GM18508 (cell line): ENCODE results near the gene PHACTR1.

Source experiments
- ATAC-seq: cut with Tn5 transposase; IDR thresholded peaks from one replicate; pipeline ENCODE4 v1.9.1; 2021; ENCODE audit warnings: moderate number of reproducible peaks; ENCODE audit not compliant: insufficient read depth, unreplicated experiment

Gene PHACTR1

DNA sequence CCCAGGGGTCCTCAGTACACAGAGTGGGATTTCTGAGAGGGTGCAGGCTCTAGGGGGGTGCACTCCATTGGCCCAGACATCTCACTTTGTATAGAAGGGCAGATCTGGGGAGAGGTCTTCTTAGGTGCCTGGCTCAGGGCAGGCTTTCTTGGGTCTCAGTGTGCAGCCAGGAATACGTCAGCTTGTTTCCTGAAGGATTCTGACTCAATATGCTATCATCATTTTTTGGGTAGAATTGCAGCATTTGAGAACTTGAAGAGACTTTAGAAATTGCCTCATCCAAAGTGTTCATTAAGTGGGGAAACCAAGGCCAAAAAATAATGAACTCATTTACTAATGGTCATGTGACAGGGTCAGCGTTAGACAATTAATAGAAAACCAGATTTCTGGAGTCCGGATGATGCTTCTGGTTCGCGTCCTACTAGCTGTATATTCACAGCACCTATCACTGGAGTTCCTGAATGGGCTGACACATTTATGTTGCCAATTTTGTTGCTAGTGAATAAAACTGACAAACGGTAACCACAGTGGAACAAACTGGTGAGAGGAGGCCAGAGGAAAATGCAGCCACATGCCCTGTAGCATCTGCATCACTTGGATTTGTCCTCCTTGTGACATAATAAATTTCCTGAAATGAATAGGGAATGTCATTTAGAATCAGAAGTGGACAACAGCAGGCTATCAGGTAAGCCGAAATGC lies 372.9 kb downstream of the PHACTR1 start:
- ATAC-seq, result no peak

DNA sequence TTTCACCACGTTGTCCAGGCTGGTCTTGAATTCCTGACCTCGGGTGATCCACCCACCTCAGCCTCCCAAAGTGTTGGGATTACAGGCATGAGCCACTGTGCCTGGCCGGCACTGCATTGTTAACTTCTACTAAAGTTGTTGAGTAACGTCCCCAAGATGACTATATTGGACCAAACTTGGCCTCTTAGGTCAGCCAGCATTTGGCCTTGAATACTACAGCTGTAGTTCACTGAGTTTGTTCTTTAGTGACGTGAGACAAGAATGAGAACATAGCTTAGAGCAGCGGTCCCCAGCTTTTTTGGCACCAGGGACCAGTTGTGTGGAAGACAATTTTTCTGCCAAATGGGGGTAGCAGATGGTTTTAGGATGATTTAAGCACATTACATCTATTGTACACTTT lies 374.6 kb downstream of the PHACTR1 start:
- ATAC-seq, result no peak

- ATAC-seq, result no peak
These were observed 378.3 kb downstream of the PHACTR1 start for GRCh38 chr6:13094781-13095425.

GRCh38 chr6:13096084-13096483 lies 379.5 kb downstream of the PHACTR1 start:
- no peak for ATAC-seq

DNA sequence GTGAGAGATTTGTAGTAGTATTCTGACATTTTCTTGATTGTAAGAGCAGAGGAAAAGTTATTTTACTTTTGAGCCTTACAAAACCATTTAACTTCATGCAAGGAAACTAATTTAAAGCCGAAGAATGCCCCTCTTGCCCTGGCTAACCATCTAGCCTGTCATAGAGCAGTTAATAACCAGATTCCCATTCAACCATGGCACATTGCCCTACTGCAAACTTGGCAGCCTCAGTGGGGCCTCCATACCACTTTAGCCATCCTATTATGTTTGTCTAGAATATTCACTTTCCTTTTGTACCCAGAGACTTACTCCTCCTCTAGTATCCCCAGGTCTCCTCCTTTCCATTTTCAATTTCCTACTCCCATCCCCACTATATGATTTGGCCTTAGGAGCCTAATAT lies 380.9 kb downstream of the PHACTR1 start:
- no peak for ATAC-seq

GRCh38 chr6:13098006-13098405 lies 381.4 kb downstream of the PHACTR1 start:
- ATAC-seq, result no peak

GRCh38 chr6:13098793-13099570 lies 382.4 kb downstream of the PHACTR1 start:
- no peak for ATAC-seq

GRCh38 chr6:13099771-13100170 lies 383.2 kb downstream of the PHACTR1 start:
- ATAC-seq, result no peak

DNA sequence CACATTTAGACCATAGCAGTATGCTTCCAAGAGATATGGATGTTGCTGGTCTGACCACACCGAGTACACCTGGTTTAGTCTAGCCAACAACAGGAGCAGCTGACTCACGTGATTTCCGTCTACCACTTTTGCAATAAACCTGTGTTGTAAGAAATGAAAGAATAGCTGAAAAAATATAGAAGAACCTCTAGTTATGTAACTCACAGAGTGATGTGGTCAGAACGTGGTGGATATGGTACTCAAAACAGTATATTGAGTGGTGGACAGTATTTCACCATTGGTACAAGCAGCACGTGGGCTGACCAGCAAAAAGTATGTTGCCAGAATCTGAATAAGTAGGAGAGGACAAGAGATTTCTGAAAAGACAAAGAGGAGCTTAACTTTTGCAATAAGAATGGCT lies 384.8 kb downstream of the PHACTR1 start:
- ATAC-seq, result no peak

DNA sequence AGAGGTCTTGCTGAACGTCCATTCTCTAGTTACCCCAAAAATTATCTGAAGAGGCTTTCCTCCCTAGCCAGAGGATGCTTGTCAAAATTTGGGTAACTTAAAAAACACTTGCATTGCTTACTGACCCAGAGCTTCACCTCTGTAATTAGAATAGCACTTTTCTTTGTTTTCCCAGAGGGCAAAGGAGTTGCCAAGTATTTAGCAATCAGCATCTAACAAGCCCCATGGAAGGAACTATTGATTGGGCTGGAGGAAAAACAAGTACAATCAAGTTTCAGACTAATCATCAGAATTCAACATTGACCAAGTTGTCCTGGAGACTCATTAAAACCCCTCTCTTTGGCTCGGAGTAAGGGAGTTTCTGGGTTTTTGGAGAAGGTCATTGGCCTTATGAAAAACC lies 385.4 kb downstream of the PHACTR1 start:
- ATAC-seq, result no peak

DNA sequence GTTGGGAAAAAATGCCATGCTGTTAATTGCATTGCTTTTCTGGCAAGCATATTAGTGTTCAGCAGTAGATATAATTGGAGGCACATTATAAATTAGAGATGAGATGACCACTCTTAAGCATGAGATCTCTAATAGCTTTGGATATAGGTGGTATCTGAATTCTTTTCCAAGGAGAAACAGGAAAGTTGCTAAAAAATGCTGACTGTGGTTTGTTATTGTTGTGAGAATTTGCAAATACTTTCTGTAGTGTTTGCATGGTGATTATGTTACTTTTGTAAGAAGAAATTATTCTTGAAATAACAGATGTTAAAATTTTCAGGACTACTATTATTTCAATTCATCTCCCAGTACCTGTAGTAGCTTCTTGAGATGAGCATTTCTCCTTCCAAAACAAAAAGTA lies 386.6 kb downstream of the PHACTR1 start:
- ATAC-seq, result no peak

- ATAC-seq, result no peak
These were observed 388.6 kb downstream of the PHACTR1 start for GRCh38 chr6:13105139-13105538.

GRCh38 chr6:13112921-13113320 lies 396.4 kb downstream of the PHACTR1 start:
- no peak for ATAC-seq

DNA sequence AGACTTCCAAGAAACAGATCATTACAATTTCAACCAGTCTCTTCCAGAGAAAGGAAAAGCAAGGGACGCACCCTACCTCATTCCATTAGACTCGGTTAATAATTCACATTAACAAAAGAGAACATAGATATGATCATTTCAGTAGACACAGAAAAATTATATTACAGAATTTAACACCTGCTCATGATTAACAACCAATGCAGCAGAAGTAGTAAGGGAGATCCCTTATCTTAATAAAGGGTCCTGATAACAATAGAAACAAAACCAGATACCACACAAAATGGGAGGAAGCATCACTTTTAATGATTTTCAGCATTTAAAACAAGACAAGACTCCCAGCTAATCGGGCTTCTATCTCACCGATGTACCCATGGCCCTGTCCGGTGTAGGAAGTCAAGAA lies 396.8 kb downstream of the PHACTR1 start:
- no peak for ATAC-seq

DNA sequence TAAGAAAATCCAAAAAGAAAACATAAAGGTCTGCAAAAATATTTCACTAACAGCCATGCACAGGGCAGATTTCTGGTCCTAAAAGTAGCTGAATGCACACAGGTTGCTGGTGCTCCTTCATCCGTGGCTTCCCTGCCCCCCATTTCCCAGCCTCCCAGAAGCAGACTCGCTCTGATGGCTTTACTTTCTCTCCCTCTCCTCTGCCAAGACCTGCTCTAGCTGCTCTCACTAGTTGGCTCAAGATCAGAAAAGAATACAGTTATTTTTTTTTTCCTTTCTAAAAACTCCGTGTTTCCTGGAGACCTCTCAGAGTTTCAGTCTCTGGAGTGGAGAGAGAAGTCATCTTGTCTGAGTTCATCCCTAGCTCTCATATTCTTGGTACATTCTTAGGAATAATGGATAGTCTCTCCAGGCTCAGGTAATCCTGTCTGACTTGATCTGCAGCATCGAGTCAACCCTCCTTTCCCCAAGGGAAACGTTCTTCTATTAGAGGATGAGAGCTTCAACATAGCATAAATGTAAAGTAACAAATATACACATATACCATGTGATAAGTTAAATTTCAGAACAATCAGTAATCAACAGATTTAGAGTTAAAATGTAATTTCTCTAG lies 397.5 kb downstream of the PHACTR1 start:
- ATAC-seq, result no peak

- ATAC-seq, result no peak
These were observed 399.6 kb downstream of the PHACTR1 start for GRCh38 chr6:13116155-13116554.

DNA sequence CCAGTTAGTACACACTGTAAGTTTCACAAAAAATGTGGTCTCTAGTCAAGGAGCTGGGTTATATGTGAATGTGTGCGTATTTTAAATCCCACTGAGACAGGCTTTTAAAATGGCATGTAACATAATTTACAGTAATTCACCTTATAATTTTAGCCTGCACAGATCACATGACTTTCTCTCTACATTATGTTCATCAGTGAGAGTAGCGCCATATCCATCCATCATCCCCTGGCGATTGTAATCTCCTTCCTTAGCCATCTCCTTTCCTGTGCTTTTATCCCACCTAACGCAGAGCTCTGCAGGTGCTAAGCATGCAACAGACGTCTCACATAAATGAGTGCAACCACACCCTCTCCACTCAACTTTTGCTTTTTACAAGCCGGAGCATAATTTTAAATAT lies 401.0 kb downstream of the PHACTR1 start:
- no peak for ATAC-seq

DNA sequence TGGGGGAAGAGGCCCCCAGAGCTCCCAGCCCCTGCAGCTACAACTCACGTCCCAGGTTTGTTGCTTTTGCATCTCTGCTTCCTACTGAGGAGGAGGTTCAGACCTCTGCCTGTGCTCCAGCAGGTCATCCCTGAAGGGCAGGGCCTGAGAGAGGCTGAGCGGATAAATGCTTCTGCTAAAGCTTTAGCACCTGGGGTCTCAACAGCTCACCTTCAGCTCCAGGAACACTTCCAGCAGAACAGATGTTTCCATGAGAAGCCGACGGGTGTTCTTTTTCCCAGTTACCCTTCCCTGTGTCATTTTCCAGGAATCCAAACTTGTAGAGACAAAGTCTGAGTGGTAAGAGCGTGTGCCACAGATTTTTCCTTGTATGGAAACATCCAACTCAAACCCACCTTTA lies 403.0 kb downstream of the PHACTR1 start:
- ATAC-seq, result no peak

- ATAC-seq, result no peak
These were observed 404.2 kb downstream of the PHACTR1 start for GRCh38 chr6:13120483-13121482.

- ATAC-seq, result no peak
These were observed 407.6 kb downstream of the PHACTR1 start for GRCh38 chr6:13124131-13124530.
